Hindlimb muscle (tissue), 1 donor: ENCODE data around the gene RAB35. TPM values are rescaled to one million over a fixed set of nuclear protein-coding genes. Genes with fewer than 3 reads are reported as not detected.
"Not testable (repeated sequence)": the region's sequence is repeated elsewhere in the genome, so short reads cannot be mapped to it uniquely, and the experiment has no call there.

ENCODE experiments used
- DNase-seq: peaks from one replicate; pipeline ENCODE4 v3.0.0-alpha.2; 2013
- polyA plus RNA-seq: library from polyadenylated mRNA; unstranded; fragments of 120-200 nt; gene quantifications from one replicate; pipeline ENCODE4 v1.2.1, GENCODE V29; 2013; ENCODE audit not compliant: insufficient read length

The RAB35 gene
- polyA plus RNA-seq, 1 donor, result 31.9 TPM

DNA sequence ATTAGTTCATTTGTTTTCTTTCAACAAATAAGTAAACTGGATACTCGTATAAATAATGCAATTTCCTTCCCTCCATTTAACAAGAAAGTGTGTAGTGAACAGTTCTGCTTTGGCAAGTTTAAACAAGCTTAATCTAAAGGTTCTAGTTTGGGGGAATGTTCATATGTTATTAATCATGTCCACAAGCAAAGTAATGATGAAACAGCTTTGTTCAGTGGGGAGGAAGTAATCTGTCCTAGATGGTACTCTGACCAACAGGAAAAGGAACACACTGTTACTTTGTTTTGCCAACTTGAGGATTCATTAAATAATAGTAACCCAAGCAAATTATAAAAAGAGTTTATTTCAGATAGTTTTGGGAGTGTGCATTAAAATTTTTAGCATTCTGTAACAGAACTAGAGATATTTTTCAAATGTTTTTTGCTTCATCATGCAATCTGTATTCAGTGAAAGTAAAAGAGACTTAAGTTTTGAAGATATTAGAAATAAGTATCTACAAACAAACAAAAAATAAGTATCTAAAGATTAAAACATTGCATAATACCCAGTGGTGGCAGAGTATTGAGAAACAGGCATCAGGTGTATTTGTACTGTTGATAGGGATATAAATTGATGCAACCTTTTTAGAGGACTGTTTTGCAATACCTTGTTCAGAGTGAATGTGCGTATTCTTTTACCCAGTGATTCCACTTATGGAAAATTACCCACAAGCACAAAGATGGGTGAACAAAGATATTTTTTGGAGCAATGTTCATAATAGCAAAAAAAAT is 61.1 kb downstream of the RAB35 start:
- no peak for DNase-seq

DNA sequence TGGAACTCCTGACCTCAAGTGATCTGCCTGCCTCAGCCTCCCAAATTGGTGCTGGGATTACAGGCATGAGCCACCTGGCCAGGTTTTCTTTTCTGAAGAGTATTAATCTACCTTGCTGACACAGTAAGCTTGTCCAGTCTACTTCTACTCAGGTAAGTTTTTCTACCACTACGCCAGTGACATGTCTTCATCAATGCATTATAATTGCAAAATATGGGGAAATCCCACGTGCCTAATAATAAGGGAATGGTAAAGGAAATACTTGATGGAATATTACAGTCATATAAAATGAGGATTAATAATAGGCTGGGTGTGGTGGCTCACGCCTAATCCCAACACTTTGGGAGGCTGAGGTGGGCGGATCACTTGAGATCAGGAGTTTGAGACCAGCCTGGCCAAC is 62.3 kb downstream of the RAB35 start:
- DNase-seq, result no peak

DNA sequence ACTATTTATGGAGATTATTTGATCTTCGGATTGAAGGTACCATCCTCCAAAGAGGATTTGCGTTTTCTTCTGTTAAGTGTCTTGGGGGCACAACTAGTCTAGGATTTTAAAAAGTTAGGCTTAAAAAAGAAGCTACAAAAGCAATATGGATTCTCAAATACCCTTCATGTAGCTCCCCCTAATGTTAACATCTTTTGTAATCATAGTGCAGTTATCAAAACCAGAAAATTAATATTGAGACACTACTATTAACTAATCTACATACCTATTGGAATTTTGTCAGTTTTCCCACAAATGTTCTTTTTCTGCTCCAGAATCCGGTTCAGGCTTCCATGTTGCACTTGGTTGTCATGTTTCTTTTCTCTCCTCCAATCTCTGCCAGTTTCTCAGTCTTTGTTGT is 65.0 kb downstream of the RAB35 start:
- DNase-seq, result no peak

DNA sequence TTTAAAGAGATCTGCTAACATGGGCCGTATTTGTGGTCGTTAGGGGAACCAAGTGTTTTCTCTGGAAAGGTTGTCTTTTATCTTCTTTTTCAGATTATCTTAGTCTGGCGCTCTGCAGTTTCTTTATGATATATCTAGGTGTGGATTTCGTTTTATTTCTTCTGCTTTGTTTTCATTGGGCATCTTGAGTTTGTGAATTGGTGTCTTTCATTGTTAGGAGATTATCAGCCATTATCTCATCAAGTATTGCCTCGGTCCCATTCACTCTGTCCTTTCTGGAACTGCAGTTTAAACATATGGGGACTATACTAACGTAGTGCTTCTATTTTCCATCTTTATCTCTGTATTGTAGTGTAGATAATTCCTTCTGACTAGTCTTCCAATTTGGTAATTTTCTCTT is 67.1 kb downstream of the RAB35 start:
- DNase-seq, result no peak

DNA sequence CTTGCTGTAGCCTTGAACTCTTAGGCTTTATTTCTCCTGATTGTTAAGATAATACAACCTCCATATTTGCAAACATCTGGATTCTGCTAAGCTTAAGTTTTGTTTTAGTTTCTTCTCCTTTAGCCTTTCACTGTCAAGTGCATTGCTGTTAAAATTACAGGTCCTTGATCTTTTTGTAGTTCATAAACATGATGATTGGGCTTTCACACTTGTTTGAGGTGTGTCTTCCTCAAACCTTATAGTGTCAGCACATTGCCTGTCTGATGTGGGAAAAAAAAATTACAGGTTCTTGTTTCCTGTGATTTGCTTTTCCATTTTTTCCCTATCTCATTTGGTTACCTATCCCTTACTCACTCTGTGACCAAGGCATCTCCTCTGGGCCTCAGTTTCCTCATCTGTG is 68.3 kb downstream of the RAB35 start:
- DNase-seq, result no peak

DNA sequence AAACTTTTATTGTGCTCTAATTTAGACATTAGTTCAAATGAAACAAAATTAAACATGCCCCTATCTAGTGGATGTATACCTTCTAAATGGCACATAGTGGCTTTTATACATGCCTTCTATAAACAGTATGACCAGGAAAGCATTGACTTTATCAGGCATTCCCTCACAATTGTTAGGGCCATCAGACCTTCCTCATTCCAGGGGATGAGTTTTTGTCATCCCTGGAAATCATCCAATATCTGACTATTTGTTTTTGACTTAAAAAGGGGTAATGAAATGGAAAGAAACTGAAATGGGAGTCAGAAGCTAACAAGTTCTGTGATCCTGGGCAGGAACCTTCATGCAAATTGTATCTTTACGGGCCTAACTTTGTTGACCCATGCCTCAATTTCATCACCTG is 69.5 kb downstream of the RAB35 start:
- DNase-seq, result no peak

DNA sequence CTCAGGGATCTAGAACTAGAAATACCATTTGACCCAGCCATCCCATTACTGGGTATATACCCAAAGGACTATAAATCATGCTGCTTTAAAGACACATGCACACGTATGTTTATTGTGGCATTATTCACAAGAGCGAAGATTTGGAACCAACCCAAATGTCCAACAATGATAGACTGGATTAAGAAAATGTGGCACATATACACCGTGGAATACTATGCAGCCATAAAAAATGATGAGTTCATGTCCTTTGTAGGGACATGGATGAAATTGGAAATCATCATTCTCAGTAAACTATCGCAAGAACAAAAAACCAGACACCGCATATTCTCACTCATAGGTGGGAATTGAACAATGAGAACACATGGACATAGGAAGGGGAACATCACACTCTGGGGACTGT is 71.2 kb downstream of the RAB35 start:
- not testable (repeated sequence) for DNase-seq

Other genes with a start within 250 kb of the RAB35 start
- gene CIT, start 239.4 kb downstream of the RAB35 start, polyA plus RNA-seq, result 7.7 TPM
- gene BICDL1, start 127.5 kb downstream of the RAB35 start, polyA plus RNA-seq, result 3.6 TPM
- 47.6 TPM for gene GCN1, start 78.0 kb upstream of the RAB35 start, polyA plus RNA-seq
- gene RPLP0, start 84.4 kb upstream of the RAB35 start, polyA plus RNA-seq, result 3,810 TPM
- 233 TPM for gene PXN, start 149.0 kb upstream of the RAB35 start, polyA plus RNA-seq
- gene RNU4-2, start 175.2 kb upstream of the RAB35 start, polyA plus RNA-seq, result not detected
- gene RNU4-1, start 176.5 kb upstream of the RAB35 start, polyA plus RNA-seq, result not detected
- 5.6 TPM for gene SIRT4, start 185.6 kb upstream of the RAB35 start, polyA plus RNA-seq
- gene PLA2G1B, start 211.0 kb upstream of the RAB35 start, polyA plus RNA-seq, result not detected